ENCODE data around the gene C4A.

Gene C4A

DNA sequence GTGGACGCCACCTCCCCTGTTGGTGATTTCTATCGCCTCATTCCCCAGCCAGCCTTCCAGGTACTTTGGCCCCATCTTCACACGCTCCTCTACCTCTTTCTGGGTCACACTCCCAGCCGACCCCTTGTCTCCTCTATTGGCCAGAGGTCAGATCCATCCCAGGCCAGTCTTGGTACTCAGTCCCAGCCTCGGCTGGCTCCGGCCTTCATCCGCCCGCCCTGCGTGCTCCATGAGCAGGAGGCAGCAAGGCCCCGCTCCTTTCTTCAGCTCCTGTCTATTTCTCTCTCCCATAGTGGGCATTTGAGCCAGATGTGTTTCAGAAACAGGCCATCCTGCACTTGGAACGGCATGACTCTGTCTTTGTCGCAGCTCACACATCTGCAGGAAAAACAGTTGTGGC, 20.2 kb upstream of the C4A start:
- CTCF ChIA-PET: no interaction called here
- no peak for DNase-seq (ENCODE audit: extremely low spot score)
- TF ChIP-seq ZNF384 (IDR thresholded peaks at IDR 0.05) (no peak), NFRKB (IDR thresholded peaks at IDR 0.05) (no peak), FOXM1 (IDR thresholded peaks at IDR 0.05; ENCODE audit: borderline replicate concordance) (no peak), SP1 (IDR thresholded peaks at IDR 0.05) (no peak), TARDBP (IDR thresholded peaks at IDR 0.05) (no peak), SUZ12 (IDR thresholded peaks at IDR 0.05) (no peak), LEF1 (IDR thresholded peaks at IDR 0.05; ENCODE audit: borderline replicate concordance) (no peak), BHLHE40 (IDR thresholded peaks at IDR 0.05; ENCODE audit: borderline replicate concordance) (no peak), L3MBTL2 (conservative IDR thresholded peaks at IDR 0.05) (no peak), FOXK2 (IDR thresholded peaks at IDR 0.05) (no peak), ARNT (IDR thresholded peaks at IDR 0.05) (no peak), ELF4 (IDR thresholded peaks at IDR 0.05) (no peak)
- TF ChIP-seq, protein P1, sequence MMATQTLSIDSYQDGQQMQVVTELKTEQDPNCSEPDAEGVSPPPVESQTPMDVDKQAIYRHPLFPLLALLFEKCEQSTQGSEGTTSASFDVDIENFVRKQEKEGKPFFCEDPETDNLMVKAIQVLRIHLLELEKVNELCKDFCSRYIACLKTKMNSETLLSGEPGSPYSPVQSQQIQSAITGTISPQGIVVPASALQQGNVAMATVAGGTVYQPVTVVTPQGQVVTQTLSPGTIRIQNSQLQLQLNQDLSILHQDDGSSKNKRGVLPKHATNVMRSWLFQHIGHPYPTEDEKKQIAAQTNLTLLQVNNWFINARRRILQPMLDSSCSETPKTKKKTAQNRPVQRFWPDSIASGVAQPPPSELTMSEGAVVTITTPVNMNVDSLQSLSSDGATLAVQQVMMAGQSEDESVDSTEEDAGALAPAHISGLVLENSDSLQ (IDR thresholded peaks at IDR 0.05): no peak
- POLR2A ChIA-PET: interaction anchor here (8.0 kb wide), 1 partner anchor 10 kb away, joined by 84 read pairs; the partner anchor contains the start of gene DXO

DNA sequence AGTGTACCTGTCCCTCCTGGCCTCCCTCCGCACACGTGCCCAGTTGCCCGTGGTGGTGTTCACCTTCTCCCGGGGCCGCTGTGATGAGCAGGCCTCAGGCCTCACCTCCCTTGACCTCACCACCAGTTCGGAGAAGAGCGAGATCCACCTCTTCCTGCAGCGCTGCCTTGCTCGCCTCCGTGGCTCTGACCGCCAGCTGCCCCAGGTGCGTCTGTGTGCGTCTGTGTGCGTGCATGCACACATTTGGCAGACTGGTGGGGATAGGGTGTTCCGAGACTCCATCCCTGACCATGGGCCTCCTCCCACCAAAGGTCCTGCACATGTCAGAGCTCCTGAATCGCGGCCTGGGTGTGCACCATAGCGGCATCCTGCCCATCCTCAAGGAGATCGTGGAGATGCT, 17.9 kb upstream of the C4A start:
- ChIA-PET POLR2A (interaction anchor here (8.0 kb wide), 1 partner anchor 8 kb away, joined by 84 read pairs; the partner anchor contains the start of gene DXO), CTCF (no interaction called here)
- DNase-seq (ENCODE audit: extremely low spot score): no peak
- TF ChIP-seq FOXA1 (IDR thresholded peaks at IDR 0.05) (no peak), L3MBTL2 (conservative IDR thresholded peaks at IDR 0.05) (no peak), FOXM1 (IDR thresholded peaks at IDR 0.05; ENCODE audit: borderline replicate concordance) (no peak), CTBP1 (IDR thresholded peaks at IDR 0.05; ENCODE audit: borderline replicate concordance) (no peak), ELF4 (IDR thresholded peaks at IDR 0.05) (no peak)

DNA sequence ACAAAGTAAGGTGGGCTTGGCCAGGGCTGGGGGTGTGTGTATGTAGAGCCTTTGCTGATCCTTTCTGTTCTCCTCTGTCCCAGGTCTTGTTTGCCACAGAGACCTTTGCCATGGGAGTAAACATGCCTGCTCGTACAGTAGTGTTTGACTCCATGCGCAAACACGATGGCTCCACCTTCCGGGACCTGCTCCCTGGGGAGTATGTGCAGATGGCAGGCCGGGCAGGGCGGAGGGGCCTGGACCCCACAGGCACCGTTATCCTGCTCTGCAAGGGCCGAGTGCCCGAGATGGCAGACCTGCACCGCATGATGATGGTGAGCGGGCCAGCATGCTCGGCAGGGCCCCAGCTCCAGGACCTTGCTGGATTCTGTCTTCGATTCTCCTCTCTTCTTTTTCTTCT, 16.2 kb upstream of the C4A start:
- CTCF ChIA-PET: interaction anchor here (0.7 kb wide), 1 partner anchor 13 kb away, joined by 5 read pairs; no protein-coding TSS in a partner anchor
- no peak for TF ChIP-seq FOXM1 (IDR thresholded peaks at IDR 0.05; ENCODE audit: borderline replicate concordance)
- TF ChIP-seq LEF1 (IDR thresholded peaks at IDR 0.05; ENCODE audit: borderline replicate concordance): no peak
- TF ChIP-seq L3MBTL2 (conservative IDR thresholded peaks at IDR 0.05): no peak
- TF ChIP-seq ARNT (IDR thresholded peaks at IDR 0.05): no peak
- TF ChIP-seq ZNF384 (IDR thresholded peaks at IDR 0.05): no peak
- no peak for TF ChIP-seq FOXA1 (IDR thresholded peaks at IDR 0.05)
- TF ChIP-seq FOXK2 (IDR thresholded peaks at IDR 0.05): no peak
- TF ChIP-seq NFRKB (IDR thresholded peaks at IDR 0.05): no peak
- TF ChIP-seq BHLHE40 (IDR thresholded peaks at IDR 0.05; ENCODE audit: borderline replicate concordance): no peak
- TF ChIP-seq ELF4 (IDR thresholded peaks at IDR 0.05): no peak
- TF ChIP-seq HDGF (IDR thresholded peaks at IDR 0.05; ENCODE audit: borderline replicate concordance): no peak
- TF ChIP-seq TARDBP (IDR thresholded peaks at IDR 0.05): no peak
- TF ChIP-seq, protein P1 (IDR thresholded peaks at IDR 0.05): no peak
- no peak for TF ChIP-seq CTBP1 (IDR thresholded peaks at IDR 0.05; ENCODE audit: borderline replicate concordance)
- POLR2A ChIA-PET: no interaction called here
- DNase-seq (ENCODE audit: extremely low spot score): no peak

DNA sequence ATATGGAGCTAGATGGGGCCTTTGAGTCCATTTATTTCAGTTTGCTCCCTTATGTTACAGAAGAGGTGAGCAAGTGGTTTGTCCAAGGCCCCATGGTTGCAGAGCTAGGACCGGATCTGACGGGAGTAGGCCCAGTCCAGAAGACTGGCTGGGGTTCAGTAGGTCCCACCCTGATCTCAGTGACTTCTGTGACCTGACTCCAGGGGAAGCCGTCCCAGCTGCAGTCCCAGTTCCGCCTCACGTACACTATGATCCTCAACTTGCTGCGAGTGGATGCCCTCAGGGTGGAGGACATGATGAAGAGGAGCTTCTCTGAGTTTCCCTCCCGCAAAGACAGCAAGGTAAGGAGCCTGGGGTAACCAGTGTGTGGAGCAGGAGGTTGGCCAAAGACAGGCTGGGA, 15.4 kb upstream of the C4A start:
- no peak for TF ChIP-seq FOXA1 (IDR thresholded peaks at IDR 0.05)
- no peak for TF ChIP-seq CTBP1 (IDR thresholded peaks at IDR 0.05; ENCODE audit: borderline replicate concordance)
- TF ChIP-seq LEF1 (IDR thresholded peaks at IDR 0.05; ENCODE audit: borderline replicate concordance): no peak
- DNase-seq (ENCODE audit: extremely low spot score): no peak
- ChIA-PET POLR2A (no interaction called here), CTCF (interaction anchor here (0.6 kb wide), 1 partner anchor 15 kb away, joined by 4 read pairs; no protein-coding TSS in a partner anchor)

DNA sequence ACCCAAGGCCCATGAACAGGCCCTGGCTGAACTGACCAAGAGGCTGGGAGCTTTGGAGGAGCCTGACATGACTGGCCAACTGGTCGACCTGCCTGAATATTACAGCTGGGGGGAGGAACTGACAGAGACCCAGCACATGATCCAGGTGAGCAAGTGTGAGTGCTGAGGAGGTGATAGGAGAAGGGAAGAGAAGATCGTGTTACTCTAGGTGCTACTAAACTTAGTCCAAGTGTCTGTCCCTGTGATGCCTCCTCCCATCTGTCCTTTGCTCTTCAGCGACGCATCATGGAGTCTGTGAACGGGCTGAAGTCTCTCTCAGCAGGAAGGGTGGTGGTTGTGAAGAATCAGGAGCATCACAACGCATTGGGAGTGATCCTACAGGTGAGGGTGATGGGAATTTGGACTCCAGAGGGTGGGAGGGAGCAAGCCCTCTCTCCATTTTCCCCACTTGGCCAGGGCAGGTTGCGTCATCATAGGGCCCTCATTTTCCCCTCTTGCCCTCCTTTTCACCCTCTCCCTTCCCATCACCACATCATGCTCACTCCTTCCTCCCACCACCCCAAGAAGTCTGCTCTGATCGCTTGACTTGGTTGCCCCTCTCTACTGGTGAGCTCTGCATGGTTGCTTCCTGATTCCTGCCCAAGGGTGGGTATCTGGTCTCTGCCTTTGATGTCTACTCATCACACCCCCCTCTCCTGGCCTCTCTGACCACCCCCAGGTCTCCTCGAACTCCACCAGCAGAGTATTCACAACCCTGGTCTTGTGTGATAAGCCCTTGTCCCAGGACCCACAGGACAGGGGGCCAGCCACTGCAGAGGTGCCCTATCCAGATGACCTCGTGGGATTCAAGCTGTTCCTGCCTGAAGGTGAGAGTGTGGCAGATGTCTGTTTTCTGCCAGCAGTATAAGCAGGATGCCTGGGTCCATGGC, 14.6 kb upstream of the C4A start:
- POLR2A ChIA-PET: no interaction called here
- DNase-seq (ENCODE audit: extremely low spot score): no peak
- CTCF ChIA-PET: interaction anchor here (0.6 kb wide), 1 partner anchor 15 kb away, joined by 4 read pairs; no protein-coding TSS in a partner anchor
- TF ChIP-seq BHLHE40 (IDR thresholded peaks at IDR 0.05; ENCODE audit: borderline replicate concordance) (no peak), FOXK2 (IDR thresholded peaks at IDR 0.05) (no peak), TARDBP (IDR thresholded peaks at IDR 0.05) (no peak), NFRKB (IDR thresholded peaks at IDR 0.05) (no peak), CTBP1 (IDR thresholded peaks at IDR 0.05; ENCODE audit: borderline replicate concordance) (no peak), HDGF (IDR thresholded peaks at IDR 0.05; ENCODE audit: borderline replicate concordance) (no peak), ELF4 (IDR thresholded peaks at IDR 0.05) (no peak), SUZ12 (IDR thresholded peaks at IDR 0.05) (no peak)
- TF ChIP-seq, protein P1 (IDR thresholded peaks at IDR 0.05): no peak

DNA sequence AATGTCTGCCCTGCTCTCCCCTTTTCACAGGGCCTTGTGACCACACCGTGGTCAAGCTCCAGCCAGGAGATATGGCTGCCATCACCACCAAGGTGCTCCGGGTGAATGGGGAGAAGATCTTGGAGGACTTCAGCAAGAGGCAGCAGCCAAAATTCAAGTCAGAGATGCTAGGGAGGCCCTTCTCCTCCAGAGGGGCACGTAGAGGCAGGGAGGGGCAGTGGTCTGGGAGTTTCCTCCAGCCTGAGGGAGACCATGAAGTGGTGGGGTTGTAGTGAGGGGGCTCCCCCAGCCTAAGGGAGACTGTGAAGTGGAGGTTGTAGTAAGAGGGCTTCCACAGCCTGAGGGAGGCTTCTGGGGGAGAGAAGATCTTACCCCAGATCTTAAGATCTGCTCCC, 13.9 kb upstream of the C4A start:
- no peak for DNase-seq (ENCODE audit: extremely low spot score)
- ChIA-PET POLR2A (no interaction called here), CTCF (no interaction called here)
- no peak for TF ChIP-seq LEF1 (IDR thresholded peaks at IDR 0.05; ENCODE audit: borderline replicate concordance)
- no peak for TF ChIP-seq ELF4 (IDR thresholded peaks at IDR 0.05)
- TF ChIP-seq CTBP1 (IDR thresholded peaks at IDR 0.05; ENCODE audit: borderline replicate concordance): no peak
- no peak for TF ChIP-seq FOXM1 (IDR thresholded peaks at IDR 0.05; ENCODE audit: borderline replicate concordance)
- no peak for TF ChIP-seq HDGF (IDR thresholded peaks at IDR 0.05; ENCODE audit: borderline replicate concordance)
- TF ChIP-seq BHLHE40 (IDR thresholded peaks at IDR 0.05; ENCODE audit: borderline replicate concordance): no peak
- TF ChIP-seq SUZ12 (IDR thresholded peaks at IDR 0.05): no peak
- no peak for TF ChIP-seq FOXK2 (IDR thresholded peaks at IDR 0.05)
- no peak for TF ChIP-seq L3MBTL2 (conservative IDR thresholded peaks at IDR 0.05)
- TF ChIP-seq FOXA1 (IDR thresholded peaks at IDR 0.05): no peak
- TF ChIP-seq NFRKB (IDR thresholded peaks at IDR 0.05): no peak
- no peak for TF ChIP-seq SP1 (IDR thresholded peaks at IDR 0.05)
- TF ChIP-seq ZNF384 (IDR thresholded peaks at IDR 0.05): no peak
- TF ChIP-seq, protein P1 (IDR thresholded peaks at IDR 0.05): no peak
- no peak for TF ChIP-seq ARNT (IDR thresholded peaks at IDR 0.05)
- TF ChIP-seq TARDBP (IDR thresholded peaks at IDR 0.05): no peak
